Measurements from ENCODE around the gene MCC.

DNA sequence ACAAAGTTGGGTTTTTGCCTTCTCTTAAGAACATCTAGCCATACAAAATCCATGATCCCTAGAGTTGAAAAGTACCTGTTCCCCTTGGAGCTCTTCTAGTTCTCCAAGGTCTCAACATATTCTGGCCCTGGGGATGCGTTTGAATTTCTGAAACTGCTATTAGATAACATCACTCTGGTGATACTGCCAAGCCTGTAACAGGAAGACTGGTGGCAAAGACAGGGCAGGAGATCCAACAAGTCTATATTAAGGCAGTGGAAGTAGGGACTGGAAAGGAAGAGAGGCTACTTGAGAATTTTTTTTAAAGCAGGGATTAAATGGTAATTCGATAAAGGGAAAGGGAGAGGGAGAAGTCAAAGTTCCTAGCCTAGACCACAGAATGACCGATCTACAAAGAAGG, 264.9 kb downstream of the MCC start:
- TF ChIP-seq, protein P1, sequence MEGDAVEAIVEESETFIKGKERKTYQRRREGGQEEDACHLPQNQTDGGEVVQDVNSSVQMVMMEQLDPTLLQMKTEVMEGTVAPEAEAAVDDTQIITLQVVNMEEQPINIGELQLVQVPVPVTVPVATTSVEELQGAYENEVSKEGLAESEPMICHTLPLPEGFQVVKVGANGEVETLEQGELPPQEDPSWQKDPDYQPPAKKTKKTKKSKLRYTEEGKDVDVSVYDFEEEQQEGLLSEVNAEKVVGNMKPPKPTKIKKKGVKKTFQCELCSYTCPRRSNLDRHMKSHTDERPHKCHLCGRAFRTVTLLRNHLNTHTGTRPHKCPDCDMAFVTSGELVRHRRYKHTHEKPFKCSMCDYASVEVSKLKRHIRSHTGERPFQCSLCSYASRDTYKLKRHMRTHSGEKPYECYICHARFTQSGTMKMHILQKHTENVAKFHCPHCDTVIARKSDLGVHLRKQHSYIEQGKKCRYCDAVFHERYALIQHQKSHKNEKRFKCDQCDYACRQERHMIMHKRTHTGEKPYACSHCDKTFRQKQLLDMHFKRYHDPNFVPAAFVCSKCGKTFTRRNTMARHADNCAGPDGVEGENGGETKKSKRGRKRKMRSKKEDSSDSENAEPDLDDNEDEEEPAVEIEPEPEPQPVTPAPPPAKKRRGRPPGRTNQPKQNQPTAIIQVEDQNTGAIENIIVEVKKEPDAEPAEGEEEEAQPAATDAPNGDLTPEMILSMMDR (IDR thresholded peaks at IDR 0.05): no peak
- TF ChIP-seq POLR2A (IDR thresholded peaks at IDR 0.05): no peak
